IMR-90 (cell line): Measurements from ENCODE around the gene TREH. TPM values are rescaled to one million over a fixed set of nuclear protein-coding genes. Genes with fewer than 3 reads are reported as not detected.

ENCODE experiments used
- ATAC-seq: fragments of 200-7000 bp; cut with Tn5 transposase; 2 replicates; pipeline ENCODE4 v1.9.1; 2020; ENCODE audit warnings: low read depth, mild to moderate bottlenecking, moderate library complexity
- BruUV-seq: library from RNA; stranded (reverse); fragments of 400-500 nt; replicated peaks from 2 replicates; lab custom pipeline; 2021; lab: Mats Ljungman, UMichigan
- CTCF ChIA-PET: fragments of 300-600 bp; formaldehyde crosslinking; extraction: SDS; loops from one replicate; lab custom pipeline; 2021; ENCODE audit warnings: antibody characterized with exemption; lab: Yijun Ruan, JAX
- POLR2A ChIA-PET: fragments of 300-600 bp; sonication (Branson Sonifier 250); formaldehyde crosslinking; loops from one replicate; lab custom pipeline; 2022; ENCODE audit warnings: antibody characterized with exemption; ENCODE audit not compliant: unreplicated experiment; lab: Charles Lee
- DNase-seq: peaks from one replicate; pipeline ENCODE4 v3.0.0; 2013
- H2AFZ ChIP-seq: replicated peaks from 2 replicates; pipeline ENCODE3; 2013; ENCODE audit warnings: low read length, mild to moderate bottlenecking; ENCODE audit not compliant: poor library complexity
- H2AK5ac ChIP-seq: 2 replicates; pipeline ENCODE4 v1.6.1; 2013; ENCODE audit warnings: low read depth, low read length, inconsistent platforms
- H2AK9ac ChIP-seq: replicated peaks from 2 replicates; pipeline ENCODE3; 2013; ENCODE audit warnings: mild to moderate bottlenecking, low read depth, low read length, moderate library complexity; ENCODE audit not compliant: poor library complexity
- H2BK120ac ChIP-seq: 2 replicates; pipeline ENCODE4 v1.6.1; 2013; ENCODE audit warnings: low read depth, low read length, inconsistent platforms
- H2BK15ac ChIP-seq: 3 replicates; pipeline ENCODE4 v1.6.1; 2013; ENCODE audit warnings: low read depth, low read length, inconsistent platforms
- H2BK20ac ChIP-seq: 2 replicates; pipeline ENCODE4 v1.6.1; 2013; ENCODE audit warnings: low read depth, mild to moderate bottlenecking, inconsistent platforms, low read length, moderate library complexity
- H2BK5ac ChIP-seq: 2 replicates; pipeline ENCODE4 v1.6.1; 2013; ENCODE audit warnings: mild to moderate bottlenecking, low read depth, low read length, inconsistent platforms; ENCODE audit not compliant: poor library complexity, severe bottlenecking
- H3K14ac ChIP-seq: replicated peaks from 2 replicates; pipeline ENCODE4 v1.6.1; 2013; ENCODE audit warnings: low read depth, low read length, inconsistent platforms
- H3K18ac ChIP-seq: 2 replicates; pipeline ENCODE4 v1.6.1; 2013; ENCODE audit warnings: low read depth, low read length, control low read depth
- H3K23ac ChIP-seq: 2 replicates; pipeline ENCODE4 v1.6.1; 2013; ENCODE audit warnings: low read depth, low read length, inconsistent platforms
- H3K27ac ChIP-seq: 2 replicates; pipeline ENCODE4 v1.5.1; 2013; ENCODE audit warnings: mild to moderate bottlenecking, control low read depth, low read length; ENCODE audit not compliant: insufficient read depth
- H3K27me3 ChIP-seq: 2 replicates; pipeline ENCODE4 v1.6.1; 2013; ENCODE audit warnings: low read length; ENCODE audit not compliant: control insufficient read depth, insufficient read depth
- H3K36me3 ChIP-seq: 2 replicates; pipeline ENCODE4 v1.6.1; 2013; ENCODE audit warnings: low read length, mixed read lengths; ENCODE audit not compliant: control insufficient read depth, insufficient read depth
- H3K4ac ChIP-seq: 2 replicates; pipeline ENCODE4 v1.6.1; 2013; ENCODE audit warnings: low read depth, low read length, inconsistent platforms
- H3K4me1 ChIP-seq: 2 replicates; pipeline ENCODE4 v1.6.1; 2013; ENCODE audit warnings: low read length, mixed read lengths; ENCODE audit not compliant: control insufficient read depth, insufficient read depth
- H3K4me2 ChIP-seq: 2 replicates; pipeline ENCODE4 v1.6.1; 2013; ENCODE audit warnings: low read depth, mild to moderate bottlenecking, control low read depth, low read length, moderate library complexity
- H3K4me3 ChIP-seq: 2 replicates; pipeline ENCODE4 v1.5.1; 2013; ENCODE audit warnings: low read depth, mild to moderate bottlenecking, control low read depth, low read length, moderate library complexity; ENCODE audit not compliant: insufficient read depth
- H3K56ac ChIP-seq: 2 replicates; pipeline ENCODE4 v1.6.1; 2013; ENCODE audit warnings: low read length, inconsistent platforms; ENCODE audit not compliant: insufficient read depth; ENCODE audit errors: extremely low read depth
- H3K79me1 ChIP-seq, 2 experiments: 2 replicates each; pipeline ENCODE4 v1.6.1; 2013; ENCODE audit warnings: low read length in 2 of 2, inconsistent platforms in 1 of 2, low read depth in 1 of 2
- H3K9ac ChIP-seq: 2 replicates; pipeline ENCODE4 v1.6.1; 2013; ENCODE audit warnings: low read depth, low read length, control low read depth
- H3K9me1 ChIP-seq: 2 replicates; pipeline ENCODE4 v1.6.1; 2013; ENCODE audit warnings: low read length, inconsistent platforms; ENCODE audit not compliant: insufficient read depth
- H3K9me3 ChIP-seq: 2 replicates; pipeline ENCODE4 v1.6.1; 2013; ENCODE audit warnings: low read length; ENCODE audit not compliant: control insufficient read depth, insufficient read depth
- H4K20me1 ChIP-seq: 2 replicates; pipeline ENCODE4 v1.6.1; 2013; ENCODE audit warnings: low read length, inconsistent platforms; ENCODE audit not compliant: insufficient read depth
- H4K5ac ChIP-seq: 2 replicates; pipeline ENCODE4 v1.6.1; 2013; ENCODE audit warnings: mild to moderate bottlenecking, low read depth, low read length, control low read depth
- H4K8ac ChIP-seq, 2 experiments: 2 replicates each; pipeline ENCODE4 v1.6.1; 2013; ENCODE audit warnings: low read depth in 2 of 2, low read length in 2 of 2, control low read depth in 1 of 2, inconsistent platforms in 1 of 2
- H4K91ac ChIP-seq: 2 replicates; pipeline ENCODE4 v1.6.1; 2013; ENCODE audit warnings: low read depth, low read length, inconsistent platforms; ENCODE audit not compliant: insufficient read depth
- CHD1 ChIP-seq: IDR thresholded peaks from 2 replicates; pipeline ENCODE4 v1.6.1; 2012; ENCODE audit warnings: low read depth, low read length, improper control_type of control experiment
- FOS ChIP-seq: fragments of 150-350 bp; IDR thresholded peaks from 2 replicates; pipeline ENCODE4 v1.6.1; 2016; ENCODE audit warnings: low read depth, low read length
- MAFK ChIP-seq: IDR thresholded peaks from 2 replicates; pipeline ENCODE4 v1.6.1; 2012; ENCODE audit warnings: low read depth, low read length, improper control_type of control experiment
- NFE2L2 ChIP-seq: fragments of 150-350 bp; IDR thresholded peaks from 2 replicates; pipeline ENCODE4 v1.6.1; 2016; ENCODE audit warnings: low read depth, mild to moderate bottlenecking, low read length
- POLR2A ChIP-seq: IDR thresholded peaks from 2 replicates; pipeline ENCODE4 v1.6.1; 2012; ENCODE audit warnings: mild to moderate bottlenecking, low read depth, low read length
- RAD21 ChIP-seq: IDR thresholded peaks from 2 replicates; pipeline ENCODE4 v1.6.1; 2012; ENCODE audit warnings: low read length, improper control_type of control experiment
- SMC3 ChIP-seq: fragments of 150-350 bp; IDR thresholded peaks from 2 replicates; pipeline ENCODE4 v1.6.1; 2016; ENCODE audit warnings: low read depth, mild to moderate bottlenecking, antibody characterized with exemption, low read length, moderate library complexity
- WGBS, 2 experiments: methylation state at CpG; one replicate each; pipeline versions ENCODE4 v1.1.5 to v1.1.7; 2013; ENCODE audit warnings: missing lambda C conversion rate in 2 of 2; ENCODE audit not compliant: insufficient read length in 1 of 2; ENCODE audit errors: extremely low coverage in 2 of 2; 5-methylcytosine and 5-hydroxymethylcytosine counted together
- dilution Hi-C: fragments of 300-500 bp; cut with HindIII; formaldehyde crosslinking; loops from one replicate; pipeline ENCODE4 v1.14.3; 2018; ENCODE audit warnings: low sequenced_read_pairs; ENCODE audit not compliant: unreplicated experiment
- in situ Hi-C: fragments of 300-500 bp; cut with MboI; formaldehyde crosslinking; loops from 3 replicates; pipeline ENCODE4 v1.14.3; 2019; ENCODE audit warnings: low sequenced_read_pairs, inconsistent platforms, mixed read lengths
- intact Hi-C: fragments of 100-400 bp; cut with micrococcal nuclease; formaldehyde crosslinking; loops from 2 replicates; pipeline ENCODE4 v1.10.0; 2022
- polyA plus RNA-seq, 3 experiments: library from polyadenylated mRNA; depleted of rRNA; stranded (reverse); fragments of >200 nt; gene quantifications; 2 replicates each; pipeline ENCODE4 v1.2.3, GENCODE V29; 2012; ENCODE audit warnings: low replicate concordance in 1 of 3
- total RNA-seq: library from RNA; depleted of rRNA; stranded (reverse); fragments of >200 nt; gene quantifications from 2 replicates; pipeline ENCODE4 v1.2.3, GENCODE V29; 2012
- TF ChIP-seq, protein P1 (sequence below): fragments of 150-350 bp; IDR thresholded peaks from 2 replicates; pipeline ENCODE4 v1.6.1; 2017; ENCODE audit warnings: mild to moderate bottlenecking, antibody characterized with exemption, low read length, low read depth

The TREH gene
- total and polyA plus RNA-seq, 2 of the 4 experiments (the other 2 are of a cell fraction) = not detected

- Histone ChIP-seq H3K27me3 (no peaks in the 10 kb centered on the region), H2AFZ (no peak overlapping the region), H3K4me3 (no peak overlapping the region), H2BK15ac (no peak overlapping the region), H3K36me3 (peaks cover 25% of the 10 kb centered on the region), H3K4ac (0 out of 2 replicates have a peak overlapping the region, but pooled peaks have one; percentile 5), H3K4me2 (no peak overlapping the region), H2BK5ac (no peak overlapping the region), H2BK120ac (no peak overlapping the region), H3K79me1 (peaks cover 0 to under 1% of the 10 kb centered on the region in 2 experiments; a peak in 1 of 4 replicates), H3K18ac (no peak overlapping the region), H2BK20ac (no peak overlapping the region), H2AK9ac (peak overlapping the region; percentile 82), H4K91ac (no peak overlapping the region), H3K4me1 (no peaks in the 10 kb centered on the region), H3K27ac (no peak overlapping the region), H3K56ac (no peak overlapping the region), H3K9me3 (no peaks in the 10 kb centered on the region), H3K14ac (no peak overlapping the region), H3K9ac (no peak overlapping the region), H3K23ac (no peak overlapping the region), H4K8ac (no peak overlapping the region), H4K20me1 (peaks cover 34% of the 10 kb centered on the region), H4K5ac (no peak overlapping the region), H3K9me1 (peaks cover 9% of the 10 kb centered on the region; the same call in 1 of the 2 replicates), H2AK5ac (no peak overlapping the region)
- in situ Hi-C loops = no loop called here
- intact Hi-C loops = no loop called here
- DNase-seq (no peak), ATAC-seq (no peak)
- dilution Hi-C loops = no loop called here
- no TSS peak for BruUV-seq
- TF ChIP-seq CHD1 = no peak
- TF ChIP-seq MAFK = no peak
- no peak for TF ChIP-seq FOS
- TF ChIP-seq NFE2L2 = no peak
- 0 out of 2 replicates have a peak, but pooled peaks have one; percentile 3 for TF ChIP-seq POLR2A
- TF ChIP-seq, protein P1, sequence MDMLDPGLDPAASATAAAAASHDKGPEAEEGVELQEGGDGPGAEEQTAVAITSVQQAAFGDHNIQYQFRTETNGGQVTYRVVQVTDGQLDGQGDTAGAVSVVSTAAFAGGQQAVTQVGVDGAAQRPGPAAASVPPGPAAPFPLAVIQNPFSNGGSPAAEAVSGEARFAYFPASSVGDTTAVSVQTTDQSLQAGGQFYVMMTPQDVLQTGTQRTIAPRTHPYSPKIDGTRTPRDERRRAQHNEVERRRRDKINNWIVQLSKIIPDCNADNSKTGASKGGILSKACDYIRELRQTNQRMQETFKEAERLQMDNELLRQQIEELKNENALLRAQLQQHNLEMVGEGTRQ = no peak
- TF ChIP-seq RAD21 = no peak
- no peak for TF ChIP-seq SMC3
- 100% methylated on average over 1 of the region's 7 CpGs; no CpG with 5 or more reads in 1 of the 2 experiments for WGBS, 2 experiments
- CTCF ChIA-PET = interaction anchor here (0.6 kb wide), 1 partner anchor 315 kb away, joined by 5 read pairs; no protein-coding TSS in a partner anchor
- POLR2A ChIA-PET = no interaction called here
Observed at GRCh38 chr11:118660681-118661424, 18.6 kb downstream of the TREH start.
